Activated CD4-positive, alpha-beta T cell treated with anti-CD3 and anti-CD28 coated beads, Interleukin-2, amount 10 ng/mL, durations not matched to agents 24 days and 14 days (primary cell): ENCODE data around the gene LUZP2. TPM values are rescaled to one million over a fixed set of nuclear protein-coding genes. Genes with fewer than 3 reads are reported as not detected.
"Not testable (repeated sequence)": the region's sequence is repeated elsewhere in the genome, so short reads cannot be mapped to it uniquely, and the experiment has no call there.

Experiments used
- DNase-seq: peaks from one replicate; pipeline ENCODE4 v3.0.0; 2022
- H3K27ac Mint-ChIP-seq: one replicate; pipeline ENCODE4 v1.8.0; 2022; ENCODE audit warnings: mild to moderate bottlenecking, mixed read lengths
- H3K27me3 Mint-ChIP-seq: one replicate; pipeline ENCODE4 v1.8.0; 2022; ENCODE audit warnings: mixed read lengths
- H3K36me3 Mint-ChIP-seq: one replicate; pipeline ENCODE4 v1.8.0; 2022; ENCODE audit warnings: low read depth, mild to moderate bottlenecking, mixed read lengths
- H3K4me1 Mint-ChIP-seq: one replicate; pipeline ENCODE4 v1.8.0; 2021; ENCODE audit warnings: mixed read lengths
- H3K4me3 Mint-ChIP-seq: one replicate; pipeline ENCODE4 v1.8.0; 2022; ENCODE audit warnings: mild to moderate bottlenecking, moderate library complexity, mixed read lengths
- H3K9me3 Mint-ChIP-seq: one replicate; pipeline ENCODE4 v1.8.0; 2021; ENCODE audit warnings: mixed read lengths
- intact Hi-C: fragments of 100-400 bp; cut with micrococcal nuclease; formaldehyde crosslinking; loops from one replicate; pipeline ENCODE4 v1.15.1; 2023
- total RNA-seq: library from RNA; stranded (reverse); gene quantifications from 2 replicates; pipeline ENCODE4 v1.2.3, GENCODE V29; 2022

Gene LUZP2
- total RNA-seq, 1 donor from 2014 or later, result not detected

- Mint-ChIP-seq H3K27ac (no peak overlapping the region), H3K4me1 (no peaks in the 10 kb centered on the region), H3K36me3 (no peaks in the 10 kb centered on the region), H3K27me3 (no peaks in the 10 kb centered on the region), H3K9me3 (peaks cover 7% of the 10 kb centered on the region), H3K4me3 (no peak overlapping the region)
- no peak for DNase-seq
- intact Hi-C loops, result no loop called here
Observed at GRCh38 chr11:24925091-24925490, 428.2 kb downstream of the LUZP2 start.

- intact Hi-C loops, result no loop called here
- Mint-ChIP-seq H3K4me3 (no peak overlapping the region), H3K36me3 (no peaks in the 10 kb centered on the region), H3K9me3 (peaks cover 9% of the 10 kb centered on the region), H3K4me1 (no peaks in the 10 kb centered on the region), H3K27me3 (no peaks in the 10 kb centered on the region), H3K27ac (no peak overlapping the region)
- DNase-seq, result no peak
Observed at GRCh38 chr11:24932110-24933000, 435.5 kb downstream of the LUZP2 start.

- H3K9me3 Mint-ChIP-seq, result peaks cover 7% of the 10 kb centered on the region
- H3K4me1 Mint-ChIP-seq, result no peaks in the 10 kb centered on the region
- H3K4me3 Mint-ChIP-seq, result no peak overlapping the region
- H3K27me3 Mint-ChIP-seq, result no peaks in the 10 kb centered on the region
- DNase-seq, result no peak
- no peaks in the 10 kb centered on the region for H3K36me3 Mint-ChIP-seq
- H3K27ac Mint-ChIP-seq, result no peak overlapping the region
- intact Hi-C loops, result no loop called here
Observed at GRCh38 chr11:24934733-24935439, 438.0 kb downstream of the LUZP2 start.

- no peaks in the 10 kb centered on the region for H3K27me3 Mint-ChIP-seq
- no peak for DNase-seq
- H3K9me3 Mint-ChIP-seq, result peaks cover 3% of the 10 kb centered on the region
- no peak overlapping the region for H3K27ac Mint-ChIP-seq
- intact Hi-C loops, result no loop called here
- no peaks in the 10 kb centered on the region for H3K4me1 Mint-ChIP-seq
- H3K36me3 Mint-ChIP-seq, result no peaks in the 10 kb centered on the region
- no peak overlapping the region for H3K4me3 Mint-ChIP-seq
Observed at GRCh38 chr11:24944891-24945290, 448.0 kb downstream of the LUZP2 start.

GRCh38 chr11:24949406-24949805 lies 452.6 kb downstream of the LUZP2 start:
- Mint-ChIP-seq H3K9me3 (no peaks in the 10 kb centered on the region), H3K4me1 (no peaks in the 10 kb centered on the region), H3K4me3 (no peak overlapping the region)

GRCh38 chr11:24963852-24964251 lies 467.0 kb downstream of the LUZP2 start:
- Mint-ChIP-seq H3K36me3 (no peaks in the 10 kb centered on the region), H3K27ac (no peak overlapping the region), H3K4me3 (no peak overlapping the region), H3K9me3 (peaks cover 5% of the 10 kb centered on the region), H3K4me1 (no peaks in the 10 kb centered on the region), H3K27me3 (no peaks in the 10 kb centered on the region)
- DNase-seq, result no peak
- intact Hi-C loops, result no loop called here

More at GRCh38 chr11:24949406-24949805, 452.6 kb downstream of the LUZP2 start:
- no peak for DNase-seq
- H3K36me3 Mint-ChIP-seq, result no peaks in the 10 kb centered on the region
- intact Hi-C loops, result no loop called here
- no peak overlapping the region for H3K27ac Mint-ChIP-seq
- H3K27me3 Mint-ChIP-seq, result no peaks in the 10 kb centered on the region

- intact Hi-C loops, result no loop called here
Observed at GRCh38 chr11:24965748-24966147, 468.9 kb downstream of the LUZP2 start.

GRCh38 chr11:24993903-24994302 lies 497.1 kb downstream of the LUZP2 start:
- H3K27ac Mint-ChIP-seq, DNase-seq, intact Hi-C loops, H3K4me3 Mint-ChIP-seq, H3K36me3 Mint-ChIP-seq, H3K9me3 Mint-ChIP-seq, H3K4me1 Mint-ChIP-seq, H3K27me3 Mint-ChIP-seq: not testable (repeated sequence)

More at GRCh38 chr11:24965748-24966147, 468.9 kb downstream of the LUZP2 start:
- H3K27ac Mint-ChIP-seq, result no peak overlapping the region
- no peaks in the 10 kb centered on the region for H3K27me3 Mint-ChIP-seq
- H3K36me3 Mint-ChIP-seq, result no peaks in the 10 kb centered on the region
- no peak overlapping the region for H3K4me3 Mint-ChIP-seq
- no peaks in the 10 kb centered on the region for H3K4me1 Mint-ChIP-seq
- H3K9me3 Mint-ChIP-seq, result peaks cover 5% of the 10 kb centered on the region
- no peak for DNase-seq

GRCh38 chr11:24999929-25000328 lies 503.1 kb downstream of the LUZP2 start:
- H3K27me3 Mint-ChIP-seq, DNase-seq, H3K36me3 Mint-ChIP-seq, H3K4me3 Mint-ChIP-seq, H3K4me1 Mint-ChIP-seq, intact Hi-C loops, H3K9me3 Mint-ChIP-seq, H3K27ac Mint-ChIP-seq: not testable (repeated sequence)

- no peak for DNase-seq
- no peaks in the 10 kb centered on the region for H3K36me3 Mint-ChIP-seq
- peaks cover 19% of the 10 kb centered on the region for H3K9me3 Mint-ChIP-seq
- H3K4me3 Mint-ChIP-seq, result no peak overlapping the region
- H3K4me1 Mint-ChIP-seq, result no peaks in the 10 kb centered on the region
- H3K27ac Mint-ChIP-seq, result no peak overlapping the region
- H3K27me3 Mint-ChIP-seq, result no peaks in the 10 kb centered on the region
- intact Hi-C loops, result no loop called here
Observed at GRCh38 chr11:25037431-25037830, 540.6 kb downstream of the LUZP2 start.

- Mint-ChIP-seq H3K9me3 (peaks cover 19% of the 10 kb centered on the region), H3K36me3 (no peaks in the 10 kb centered on the region)
Observed at GRCh38 chr11:25038131-25038530, 541.3 kb downstream of the LUZP2 start.

GRCh38 chr11:25039165-25039564 lies 542.3 kb downstream of the LUZP2 start:
- Mint-ChIP-seq H3K4me1 (no peaks in the 10 kb centered on the region), H3K4me3 (no peak overlapping the region)

More at GRCh38 chr11:25038131-25038530, 541.3 kb downstream of the LUZP2 start:
- no peak for DNase-seq
- Mint-ChIP-seq H3K27me3 (no peaks in the 10 kb centered on the region), H3K4me3 (no peak overlapping the region), H3K4me1 (no peaks in the 10 kb centered on the region), H3K27ac (no peak overlapping the region)
- intact Hi-C loops, result no loop called here

GRCh38 chr11:25048632-25049031 lies 551.8 kb downstream of the LUZP2 start:
- no peaks in the 10 kb centered on the region for H3K36me3 Mint-ChIP-seq
- H3K27me3 Mint-ChIP-seq, result no peaks in the 10 kb centered on the region
- H3K4me1 Mint-ChIP-seq, result no peaks in the 10 kb centered on the region
- H3K27ac Mint-ChIP-seq, result no peak overlapping the region
- no peak for DNase-seq
- no peaks in the 10 kb centered on the region for H3K9me3 Mint-ChIP-seq
- no peak overlapping the region for H3K4me3 Mint-ChIP-seq
- intact Hi-C loops, result no loop called here

More at GRCh38 chr11:25039165-25039564, 542.3 kb downstream of the LUZP2 start:
- peaks cover 14% of the 10 kb centered on the region for H3K9me3 Mint-ChIP-seq
- DNase-seq, result no peak
- intact Hi-C loops, result no loop called here
- H3K36me3 Mint-ChIP-seq, result no peaks in the 10 kb centered on the region
- no peaks in the 10 kb centered on the region for H3K27me3 Mint-ChIP-seq
- H3K27ac Mint-ChIP-seq, result no peak overlapping the region

- no peaks in the 10 kb centered on the region for H3K9me3 Mint-ChIP-seq
- no peaks in the 10 kb centered on the region for H3K27me3 Mint-ChIP-seq
- no peak overlapping the region for H3K4me3 Mint-ChIP-seq
- no peak for DNase-seq
- intact Hi-C loops, result no loop called here
- no peaks in the 10 kb centered on the region for H3K36me3 Mint-ChIP-seq
- H3K27ac Mint-ChIP-seq, result no peak overlapping the region
- no peaks in the 10 kb centered on the region for H3K4me1 Mint-ChIP-seq
Observed at GRCh38 chr11:25052844-25053243, 556.0 kb downstream of the LUZP2 start.
